GM06990 (cell line): ENCODE measurements around the gene JADE2.

ENCODE experiments used
- DNase-seq: peaks from one replicate; pipeline ENCODE4 v3.0.0-alpha.2; 2011; ENCODE audit not compliant: insufficient read length; ENCODE audit errors: extremely low read depth
- H3K27me3 ChIP-seq: replicated peaks from 2 replicates; pipeline ENCODE4 v1.6.0; 2011; ENCODE audit warnings: low read length; ENCODE audit not compliant: control insufficient read depth, insufficient read depth
- H3K36me3 ChIP-seq: 2 replicates; pipeline ENCODE4 v1.5.1; 2011; ENCODE audit warnings: low read length; ENCODE audit not compliant: control insufficient read depth, insufficient read depth
- H3K4me3 ChIP-seq: replicated peaks from 2 replicates; pipeline ENCODE4 v1.5.1; 2011; ENCODE audit warnings: low read depth, mild to moderate bottlenecking, control low read depth, low read length
- TF ChIP-seq, protein P1 (sequence below): IDR thresholded peaks from 2 replicates; pipeline ENCODE4 v1.5.1; 2011; ENCODE audit warnings: low read length, control low read depth, mild to moderate bottlenecking, inconsistent platforms; ENCODE audit not compliant: insufficient read depth, poor library complexity, severe bottlenecking

JADE2 gene

DNA sequence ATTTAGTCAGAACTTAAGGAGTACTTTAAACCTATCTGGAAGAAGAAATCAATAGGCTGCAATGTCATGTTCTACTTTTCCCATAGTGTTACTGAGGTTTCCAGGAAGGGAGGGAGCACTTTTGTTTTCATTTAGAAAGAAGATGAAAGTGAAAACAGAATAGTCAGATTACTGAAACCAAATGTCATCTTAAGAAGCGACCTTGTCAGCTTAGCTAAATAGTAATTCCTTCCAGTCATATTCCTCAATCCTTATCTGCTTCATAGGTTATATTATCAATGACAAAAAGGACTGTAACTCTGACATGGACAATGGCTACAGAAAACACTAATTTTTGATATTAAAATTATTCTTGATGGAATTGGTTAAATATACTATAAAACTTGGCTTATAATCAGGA, 79.4 kb downstream of the JADE2 start:
- Histone ChIP-seq H3K27me3 (no peaks in the 10 kb centered on the region), H3K4me3 (no peak overlapping the region), H3K36me3 (peaks cover 6% of the 10 kb centered on the region)
- TF ChIP-seq, protein P1, sequence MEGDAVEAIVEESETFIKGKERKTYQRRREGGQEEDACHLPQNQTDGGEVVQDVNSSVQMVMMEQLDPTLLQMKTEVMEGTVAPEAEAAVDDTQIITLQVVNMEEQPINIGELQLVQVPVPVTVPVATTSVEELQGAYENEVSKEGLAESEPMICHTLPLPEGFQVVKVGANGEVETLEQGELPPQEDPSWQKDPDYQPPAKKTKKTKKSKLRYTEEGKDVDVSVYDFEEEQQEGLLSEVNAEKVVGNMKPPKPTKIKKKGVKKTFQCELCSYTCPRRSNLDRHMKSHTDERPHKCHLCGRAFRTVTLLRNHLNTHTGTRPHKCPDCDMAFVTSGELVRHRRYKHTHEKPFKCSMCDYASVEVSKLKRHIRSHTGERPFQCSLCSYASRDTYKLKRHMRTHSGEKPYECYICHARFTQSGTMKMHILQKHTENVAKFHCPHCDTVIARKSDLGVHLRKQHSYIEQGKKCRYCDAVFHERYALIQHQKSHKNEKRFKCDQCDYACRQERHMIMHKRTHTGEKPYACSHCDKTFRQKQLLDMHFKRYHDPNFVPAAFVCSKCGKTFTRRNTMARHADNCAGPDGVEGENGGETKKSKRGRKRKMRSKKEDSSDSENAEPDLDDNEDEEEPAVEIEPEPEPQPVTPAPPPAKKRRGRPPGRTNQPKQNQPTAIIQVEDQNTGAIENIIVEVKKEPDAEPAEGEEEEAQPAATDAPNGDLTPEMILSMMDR = no peak
- DNase-seq = no peak

GRCh38 chr5:134606726-134607125, 81.3 kb downstream of the JADE2 start:
- Histone ChIP-seq H3K36me3 (peaks cover 7% of the 10 kb centered on the region), H3K4me3 (no peak overlapping the region), H3K27me3 (no peaks in the 10 kb centered on the region)
- TF ChIP-seq, protein P1 = no peak
- DNase-seq = no peak

- no peaks in the 10 kb centered on the region for H3K27me3 ChIP-seq
- no peak for DNase-seq
- TF ChIP-seq, protein P1 = no peak
- peaks cover 8% of the 10 kb centered on the region for H3K36me3 ChIP-seq
- H3K4me3 ChIP-seq = no peak overlapping the region
Measured at GRCh38 chr5:134608555-134608954, 83.1 kb downstream of the JADE2 start.

GRCh38 chr5:134609232-134609851, 83.9 kb downstream of the JADE2 start:
- TF ChIP-seq, protein P1 = no peak
- DNase-seq = no peak
- Histone ChIP-seq H3K4me3 (no peak overlapping the region), H3K36me3 (peaks cover 8% of the 10 kb centered on the region), H3K27me3 (no peaks in the 10 kb centered on the region)

GRCh38 chr5:134610725-134611124, 85.3 kb downstream of the JADE2 start:
- TF ChIP-seq, protein P1 = no peak
- H3K36me3 ChIP-seq = peaks cover 8% of the 10 kb centered on the region
- no peaks in the 10 kb centered on the region for H3K27me3 ChIP-seq
- H3K4me3 ChIP-seq = no peak overlapping the region
- no peak for DNase-seq

GRCh38 chr5:134611515-134611914, 86.0 kb downstream of the JADE2 start:
- Histone ChIP-seq H3K27me3 (no peaks in the 10 kb centered on the region), H3K4me3 (no peak overlapping the region), H3K36me3 (peaks cover 4% of the 10 kb centered on the region)
- TF ChIP-seq, protein P1 = no peak
- DNase-seq = no peak
